Glomerular endothelial cell (primary cell): ENCODE measurements around the gene UBXN2A. TPM values are rescaled to one million over a fixed set of nuclear protein-coding genes. Genes with fewer than 3 reads are reported as not detected.
"Not testable (repeated sequence)": the region's sequence is repeated elsewhere in the genome, so short reads cannot be mapped to it uniquely, and the experiment has no call there.

Experiments
- DNase-seq: peaks from one replicate; pipeline ENCODE4 v3.0.0-alpha.2; 2011; ENCODE audit warnings: low read depth, low spot score; ENCODE audit errors: extremely low read depth
- total RNA-seq: library from RNA; depleted of rRNA; stranded (reverse); fragments of >200 nt; gene quantifications from 2 replicates; pipeline ENCODE4 v1.2.3, GENCODE V29; 2015

UBXN2A gene
- total RNA-seq, 1 donor from 2014 or later = 10.4 TPM

GRCh38 chr2:24011250-24012104, 71.2 kb downstream of the UBXN2A start:
- no peak for DNase-seq

DNA sequence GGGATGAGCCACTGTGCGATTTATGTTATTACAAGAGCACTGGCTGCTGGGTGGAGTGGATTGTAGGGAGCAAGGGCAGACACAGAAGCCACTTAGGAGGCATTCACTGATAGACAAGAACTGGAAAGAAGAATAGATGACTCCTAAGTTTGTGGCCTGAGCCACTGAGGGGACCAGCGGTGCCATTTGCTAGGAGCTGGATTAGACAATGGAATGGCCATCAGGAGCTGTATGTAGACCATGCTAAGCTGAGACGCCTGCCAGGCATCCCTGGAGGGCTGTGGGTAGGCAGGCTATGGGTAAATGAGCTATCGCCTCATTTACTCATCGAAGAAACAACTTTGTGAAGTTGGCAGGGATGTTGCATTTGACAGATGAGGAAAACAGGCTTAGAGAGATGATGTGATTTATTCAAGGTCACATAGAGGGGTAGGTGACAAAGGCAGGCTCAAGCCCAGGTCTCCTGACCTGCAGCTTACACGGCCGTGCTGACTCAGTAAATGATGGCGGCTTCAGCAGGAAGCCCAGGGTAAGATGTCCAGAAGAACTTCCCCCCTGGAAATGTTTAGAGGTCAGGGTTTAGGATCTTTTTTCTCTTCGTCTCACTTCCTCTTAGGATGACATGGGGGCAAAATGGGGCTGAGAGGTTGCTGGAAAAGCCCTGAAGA, 72.4 kb downstream of the UBXN2A start:
- DNase-seq = no peak

DNA sequence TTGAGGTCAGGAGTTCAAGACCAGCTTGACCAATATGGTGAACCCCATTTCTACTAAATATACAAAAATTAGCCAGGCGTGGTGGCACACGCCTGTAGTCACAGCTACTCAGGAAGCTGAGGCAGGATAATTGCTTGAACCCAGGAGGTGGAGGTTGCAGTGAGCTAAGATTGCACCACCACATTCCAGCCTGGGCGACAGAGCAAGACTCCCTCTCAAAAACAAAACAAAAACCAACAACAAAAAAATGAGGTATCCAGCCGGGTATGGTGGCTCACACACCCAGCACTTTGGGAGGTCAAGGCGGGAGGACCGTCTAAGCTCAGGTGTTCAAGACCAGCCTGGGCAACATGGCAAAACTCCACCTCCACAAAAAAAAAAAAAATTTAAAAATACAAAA, 74.6 kb downstream of the UBXN2A start:
- not testable (repeated sequence) for DNase-seq

- DNase-seq = peak; percentile 39
Observed at GRCh38 chr2:24015562-24016375, 75.5 kb downstream of the UBXN2A start.

GRCh38 chr2:24016376-24016761, 76.1 kb downstream of the UBXN2A start:
- DNase-seq = no peak

- no peak for DNase-seq
Observed at GRCh38 chr2:24016853-24017703, 76.8 kb downstream of the UBXN2A start.

GRCh38 chr2:24017711-24018110, 77.4 kb downstream of the UBXN2A start:
- no peak for DNase-seq

DNA sequence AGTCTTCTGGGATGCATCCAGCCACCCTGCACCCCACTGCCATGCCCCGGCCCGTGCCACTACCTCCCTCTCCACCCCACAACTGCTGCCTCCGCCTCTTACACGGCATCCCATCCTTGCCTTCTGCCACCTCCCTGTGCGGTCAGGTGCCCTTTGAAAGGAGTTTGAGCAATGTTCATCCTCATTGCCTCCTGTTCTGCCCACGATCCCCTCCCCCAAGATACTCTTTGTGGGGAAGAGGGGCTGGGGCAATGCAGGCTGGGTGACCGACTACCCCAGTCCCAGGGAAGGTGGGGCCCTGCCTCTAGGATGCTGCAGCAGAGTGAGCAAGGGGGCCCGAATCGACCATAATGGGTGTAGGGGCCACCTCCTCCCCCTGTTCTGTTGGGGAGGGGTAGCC, 78.0 kb downstream of the UBXN2A start:
- DNase-seq = no peak

DNA sequence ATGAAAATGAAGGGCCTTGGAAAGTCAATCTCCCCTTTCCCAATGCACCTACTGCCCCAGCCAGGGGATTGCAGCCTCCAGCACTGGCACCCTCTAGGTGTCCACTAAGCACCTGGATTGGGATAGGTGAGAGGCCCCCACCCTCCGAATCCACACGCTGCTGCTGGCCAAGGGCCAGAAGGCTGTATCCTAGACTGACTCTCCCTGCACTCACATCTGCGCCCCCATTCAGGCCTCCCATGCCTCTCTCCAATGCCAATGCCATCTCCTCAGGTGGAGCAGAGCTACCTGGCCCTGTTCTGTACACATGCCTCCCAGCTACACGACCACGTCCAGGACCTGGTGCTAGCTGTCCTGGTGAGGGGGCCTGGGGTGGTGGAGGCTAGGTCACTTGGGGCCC, 79.5 kb downstream of the UBXN2A start:
- DNase-seq = no peak

DNA sequence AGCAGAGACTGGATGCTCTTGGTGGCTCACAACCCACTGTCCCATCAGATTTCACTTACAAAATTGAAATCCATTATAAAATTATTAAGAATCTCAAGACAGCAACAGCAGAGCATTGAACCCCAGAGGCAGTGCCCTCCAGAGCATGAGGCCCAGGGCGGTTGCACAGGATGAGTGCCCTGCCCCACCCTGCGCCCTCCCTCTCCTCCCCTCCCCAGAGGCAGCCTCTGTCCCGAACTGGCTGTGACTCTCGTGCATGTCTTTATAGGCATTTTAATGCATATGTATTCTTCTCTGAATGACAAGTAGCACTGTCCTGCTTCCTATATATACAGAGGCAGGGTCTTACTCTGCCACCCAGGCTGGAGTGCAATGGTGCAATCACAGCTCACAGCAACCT, 80.0 kb downstream of the UBXN2A start:
- no peak for DNase-seq

- DNase-seq = no peak
Observed at GRCh38 chr2:24021122-24021998, 81.1 kb downstream of the UBXN2A start.

- no peak for DNase-seq
Observed at GRCh38 chr2:24022324-24022974, 82.2 kb downstream of the UBXN2A start.

DNA sequence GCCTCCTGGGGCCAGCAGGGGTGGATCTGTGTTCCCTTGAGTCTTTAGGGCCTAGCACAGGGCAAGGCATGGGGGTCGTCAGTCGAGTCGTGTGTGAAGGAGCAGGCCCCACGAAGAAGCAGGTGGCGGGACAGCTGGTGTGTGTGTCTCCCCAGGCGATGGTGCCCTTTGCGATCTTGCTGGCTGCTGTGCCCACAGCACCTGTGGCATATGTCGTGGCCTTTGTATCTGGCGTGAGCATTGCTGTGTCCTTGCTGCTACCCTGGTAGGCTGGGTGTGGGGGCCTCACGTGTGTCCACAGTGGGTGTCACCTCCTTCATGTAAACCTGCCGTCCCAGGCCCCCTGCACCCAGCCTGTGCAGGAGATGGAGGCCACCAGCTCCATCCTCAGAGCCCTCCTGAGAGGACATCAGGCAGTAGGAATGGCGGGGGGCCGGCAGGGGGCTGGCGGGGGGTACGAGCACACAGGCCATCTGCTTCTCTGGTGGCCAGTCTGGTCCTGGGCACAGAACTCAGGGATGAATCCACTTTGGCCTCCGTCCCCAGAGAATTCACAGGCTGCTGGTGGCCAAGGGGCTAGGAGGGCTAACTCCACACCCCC, 82.8 kb downstream of the UBXN2A start:
- no peak for DNase-seq

DNA sequence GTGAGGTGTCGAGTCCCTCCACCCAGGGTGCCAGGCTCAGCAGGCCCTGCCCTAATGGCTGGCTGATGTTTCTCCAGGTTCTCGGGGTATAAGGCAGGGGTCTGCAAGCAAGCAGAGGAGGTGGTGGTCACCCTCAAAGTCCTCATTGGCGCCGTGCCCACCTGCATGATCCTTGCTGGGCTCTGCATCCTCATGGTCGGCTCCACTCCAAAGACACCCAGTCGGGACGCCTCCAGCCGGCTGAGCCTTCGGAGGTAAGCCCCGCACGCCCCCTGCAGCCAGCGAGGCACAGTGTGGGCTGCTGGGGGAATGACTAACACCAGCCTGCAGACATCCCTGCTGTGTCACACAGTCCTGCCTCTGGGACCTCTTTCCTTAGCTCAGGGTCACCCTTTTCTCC, 83.8 kb downstream of the UBXN2A start:
- no peak for DNase-seq

DNA sequence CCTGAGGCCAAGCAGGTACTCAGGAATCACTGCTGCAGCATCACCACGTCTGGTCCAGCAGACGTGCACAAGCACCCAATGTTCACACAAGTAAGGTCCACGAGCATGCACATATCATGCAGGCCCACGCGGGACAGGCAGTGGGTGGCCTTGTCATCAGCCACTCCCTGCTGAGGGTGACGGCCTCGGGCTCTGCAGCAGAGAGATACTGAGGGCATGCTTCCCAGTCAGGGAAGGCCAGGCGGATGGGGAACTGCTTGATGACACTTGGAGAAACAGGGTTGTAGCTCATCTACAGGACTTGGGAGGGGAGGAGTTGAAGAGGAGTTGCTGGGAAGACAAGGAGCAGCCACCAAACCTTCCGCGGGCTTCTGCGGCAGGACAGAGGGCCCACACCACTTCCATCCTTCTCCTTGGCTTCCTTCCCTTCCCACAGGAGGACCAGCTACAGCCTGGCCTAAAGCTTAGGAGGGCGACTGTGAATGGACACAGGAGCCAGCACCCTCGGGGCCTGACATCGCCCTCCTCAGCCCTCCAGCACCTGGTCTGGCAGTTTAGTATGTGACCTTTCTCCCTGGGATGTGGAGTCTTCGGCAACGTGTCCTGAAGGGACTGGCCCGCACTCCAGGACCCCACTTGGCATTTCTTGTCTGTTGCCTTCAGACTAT, 84.9 kb downstream of the UBXN2A start:
- DNase-seq = no peak

- DNase-seq = no peak
Observed at GRCh38 chr2:24026233-24026632, 86.0 kb downstream of the UBXN2A start.

GRCh38 chr2:24038786-24039499, 98.7 kb downstream of the UBXN2A start:
- DNase-seq = no peak
